Esophagus muscularis mucosa (tissue), 2 donors: ENCODE data around the gene GPR101.

Experiments
- EP300 ChIP-seq: sonication (generic); formaldehyde crosslinking; IDR thresholded peaks from one replicate; pipeline ENCODE4 v1.6.1; 2017; ENCODE audit warnings: antibody characterized with exemption
- POLR2A ChIP-seq: fragments of 450-650 bp; IDR thresholded peaks from one replicate; pipeline ENCODE4 v1.6.1; 2017; ENCODE audit warnings: antibody characterized with exemption, moderate library complexity, mild to moderate bottlenecking, low read depth

GRCh38 chrX:137071596-137071995 is 37.8 kb upstream of the GPR101 start:
- TF ChIP-seq EP300 (no peak), POLR2A (no peak)
